HepG2 (cell line): Measurements from ENCODE around the gene ABCB10. TPM values are rescaled to one million over a fixed set of nuclear protein-coding genes. Genes with fewer than 3 reads are reported as not detected.

Source experiments
- ATAC-seq: fragments of 200-7000 bp; cut with Tn5 transposase; 3 replicates; pipeline ENCODE4 v1.9.1; 2020; ENCODE audit warnings: mild to moderate bottlenecking, moderate library complexity
- BruUV-seq: library from RNA; stranded (reverse); fragments of 400-500 nt; replicated peaks from 2 replicates; lab custom pipeline; 2021; lab: Mats Ljungman, UMichigan
- CTCF ChIA-PET: fragments of 300-600 bp; formaldehyde crosslinking; extraction: SDS; loops from one replicate; lab custom pipeline; 2021; ENCODE audit warnings: low total read pairs, inconsistent platforms, low intra/inter-chr PET ratio; lab: Yijun Ruan, JAX
- POLR2A ChIA-PET: fragments of 350-600 bp; sonication (Branson Sonifier 250); formaldehyde crosslinking; loops from one replicate; lab custom pipeline; 2020; ENCODE audit warnings: antibody characterized with exemption, inconsistent platforms; lab: Yijun Ruan, JAX
- DNase-seq: peaks from one replicate; pipeline ENCODE4 v3.0.0-alpha.2; 2015; ENCODE audit warnings: low spot score
- FAIRE-seq: peaks from 3 replicates; lab custom pipeline; 2011; peaks lifted over from hg19 to GRCh38; lab: Jason Lieb, UNC
- H2AFZ ChIP-seq: one replicate; pipeline ENCODE4 v1.6.1; 2011; ENCODE audit warnings: low read length, inconsistent platforms
- H3K27ac ChIP-seq: fragments of 300-600 bp; 3 replicates; pipeline ENCODE4 v1.8.0; 2011; ENCODE audit warnings: mixed run types, mild to moderate bottlenecking, mixed read lengths, low read length, inconsistent platforms; ENCODE audit not compliant: insufficient read depth; ENCODE audit errors: extremely low read length
- H3K27me3 ChIP-seq, 2 experiments: fragments of 200-600 bp in 1 of 2; 2 replicates in 1 of 2; 3 replicates in 1 of 2; pipeline versions ENCODE4 v1.6.0 to v1.8.0; 2011; ENCODE audit warnings: low read length in 2 of 2, mild to moderate bottlenecking in 2 of 2, moderate library complexity in 2 of 2, inconsistent platforms in 1 of 2; ENCODE audit not compliant: insufficient read depth in 2 of 2, control insufficient read depth in 1 of 2
- H3K36me3 ChIP-seq, 2 experiments: fragments of 200-600 bp in 1 of 2; replicated peaks in 1 of 2; 2 replicates in 1 of 2; 3 replicates in 1 of 2; pipeline versions ENCODE4 v1.5.1 to v1.8.0; 2011; ENCODE audit warnings: low read length in 2 of 2, inconsistent platforms in 1 of 2; ENCODE audit not compliant: insufficient read depth in 2 of 2, control insufficient read depth in 1 of 2
- H3K4me1 ChIP-seq: 2 replicates; pipeline ENCODE4 v1.5.1; 2012; ENCODE audit warnings: low read length, inconsistent platforms; ENCODE audit not compliant: insufficient read depth
- H3K4me2 ChIP-seq: 2 replicates; pipeline ENCODE4 v1.6.0; 2011; ENCODE audit warnings: low read depth, low read length, inconsistent platforms
- H3K4me3 ChIP-seq, 3 experiments: fragments of 200-600 bp in 1 of 3; sonication (generic), shearing (Covaris generic) in 1 of 3; replicated peaks in 1 of 3; 2 replicates each; pipeline ENCODE4 v1.5.1; 2011 to 2016; ENCODE audit warnings: low read length in 3 of 3, inconsistent platforms in 2 of 3, low read depth in 2 of 3, mild to moderate bottlenecking in 2 of 3, control low read depth in 1 of 3, mixed read lengths in 1 of 3; ENCODE audit not compliant: insufficient read depth in 1 of 3
- H3K79me2 ChIP-seq: one replicate; pipeline ENCODE4 v1.6.1; 2011; ENCODE audit warnings: low read length, inconsistent platforms; ENCODE audit not compliant: insufficient read depth
- H3K9ac ChIP-seq: 2 replicates; pipeline ENCODE4 v1.6.0; 2011; ENCODE audit warnings: mild to moderate bottlenecking, low read depth, low read length, inconsistent platforms; ENCODE audit not compliant: insufficient read depth
- H3K9me3 ChIP-seq: 2 replicates; pipeline ENCODE4 v1.5.1; 2012; ENCODE audit warnings: mild to moderate bottlenecking, low read length
- H4K20me1 ChIP-seq: 2 replicates; pipeline ENCODE4 v1.6.0; 2011; ENCODE audit warnings: inconsistent platforms, mild to moderate bottlenecking, low read length, moderate library complexity; ENCODE audit not compliant: insufficient read depth
- CHCHD3 ChIP-seq: sonication (generic); formaldehyde crosslinking; IDR thresholded peaks from 2 replicates; pipeline ENCODE4 v1.8.0; 2022; ENCODE audit warnings: mild to moderate bottlenecking, missing genetic modification reagents, moderate library complexity
- PCBP2 ChIP-seq: fragments of 200-400 bp; formaldehyde crosslinking; optimal IDR thresholded peaks from 2 replicates; pipeline ENCODE3; 2018; ENCODE audit warnings: low read length, low read depth; ENCODE audit not compliant: poor library complexity, severe bottlenecking
- ZBTB39 ChIP-seq: sonication (generic); formaldehyde crosslinking; IDR thresholded peaks from 2 replicates; pipeline ENCODE4 v1.5.0; 2020; ENCODE audit warnings: missing genetic modification reagents
- ZNF121 ChIP-seq: sonication (generic); formaldehyde crosslinking; IDR thresholded peaks from 2 replicates; pipeline ENCODE4 v1.5.0; 2020; ENCODE audit warnings: mild to moderate bottlenecking, missing genetic modification reagents
- ZNF18 ChIP-seq: sonication (generic); formaldehyde crosslinking; IDR thresholded peaks from 2 replicates; pipeline ENCODE4 v1.8.0; 2022; ENCODE audit warnings: mild to moderate bottlenecking, missing genetic modification reagents; ENCODE audit not compliant: insufficient replicate concordance
- ZNF543 ChIP-seq: sonication (generic); formaldehyde crosslinking; IDR thresholded peaks from 2 replicates; pipeline ENCODE4 v1.4.0; 2020; ENCODE audit warnings: mild to moderate bottlenecking, missing genetic modification reagents
- WGBS: methylation state at CpG from one replicate; pipeline ENCODE4 v1.1.6; 2017; ENCODE audit warnings: low lambda C conversion rate; 5-methylcytosine and 5-hydroxymethylcytosine counted together
- in situ Hi-C: cut with HindIII; loops from 2 replicates; pipeline ENCODE4 v1.10.0; 2017; ENCODE audit warnings: low pct_unique_long_range_greater_than_20kb; ENCODE audit not compliant: extremely low pct_ligation_motif_present
- intact Hi-C: fragments of 100-400 bp; cut with micrococcal nuclease; formaldehyde crosslinking; loops from one replicate; pipeline ENCODE4 v1.10.0; 2022; ENCODE audit not compliant: unreplicated experiment
- polyA plus RNA-seq, 8 experiments: library from polyadenylated mRNA; depleted of rRNA in 3 of 8; stranded (reverse) in 7 of 8; unstranded in 1 of 8; fragments of >200 nt; fragmentation: Illumina TruSeq in 4 of 8; extraction: Trizol in 4 of 8; gene quantifications; 2 replicates each; pipeline versions ENCODE4 v1.2.1 to v1.2.3, GENCODE V29; 2011 to 2016; ENCODE audit warnings: low read depth in 4 of 8, missing spikeins in 1 of 8, mixed read lengths in 1 of 8; ENCODE audit not compliant: insufficient read depth in 1 of 8
- total RNA-seq, 5 experiments: library from RNA; depleted of rRNA; stranded (reverse); fragments of >200 nt; fragmentation: Illumina TruSeq; extraction: Trizol; gene quantifications; 2 replicates each; pipeline ENCODE4 v1.2.3, GENCODE V29; 2016; ENCODE audit warnings: low read depth in 1 of 5

Gene ABCB10
- total and polyA plus RNA-seq, 2 of the 13 experiments (the other 11 are each of a cell fraction or from before 2014, with no cell fraction given), result 11.2 to 28.9 TPM

DNA sequence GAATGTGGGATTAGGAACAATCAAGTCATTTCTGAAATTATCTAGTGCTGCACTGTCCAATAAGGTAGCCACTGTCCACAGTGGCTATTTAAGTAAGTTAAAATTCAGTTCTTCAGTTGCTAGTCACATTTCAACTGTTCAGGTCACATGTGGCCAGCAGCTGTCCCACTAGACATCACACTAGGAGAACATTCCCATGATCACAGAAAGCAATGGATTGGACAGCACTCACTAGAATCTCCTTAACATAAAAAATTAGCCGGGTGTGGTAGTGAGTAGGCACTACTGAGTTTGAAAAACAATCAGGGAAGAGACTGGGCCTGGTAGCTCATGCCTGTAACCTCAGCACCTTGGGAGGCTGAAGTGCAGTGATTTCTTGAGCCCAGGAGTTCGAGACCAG lies 84.0 kb downstream of the ABCB10 start (continued):
- TF ChIP-seq ZBTB39, result no peak
- TF ChIP-seq PCBP2, result no peak
- TF ChIP-seq CHCHD3, result no peak
- no peak for TF ChIP-seq ZNF18 (CRISPR knock-in tag)

DNA sequence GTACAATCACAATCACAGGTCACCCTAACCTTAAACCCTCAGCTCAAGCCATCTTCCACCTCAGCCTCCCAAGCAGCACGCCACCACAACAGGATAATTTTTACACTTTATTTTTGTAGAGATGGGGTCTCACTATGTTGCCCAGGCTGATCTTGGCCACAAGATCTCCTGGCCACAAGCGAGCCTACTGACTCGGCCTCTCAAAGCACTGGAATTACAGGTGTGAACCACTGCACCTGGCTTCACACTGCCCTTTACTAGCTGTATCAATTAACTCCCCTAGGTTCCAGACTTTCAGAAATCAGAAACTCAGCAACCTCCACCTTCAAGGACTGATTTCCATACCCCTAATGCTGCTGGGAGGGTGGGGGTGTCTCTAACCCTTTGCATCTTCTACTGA lies 87.3 kb downstream of the ABCB10 start:
- TF ChIP-seq ZNF543, result no peak
- TF ChIP-seq ZNF121 (CRISPR knock-in tag), result 0 out of 2 replicates have a peak, but pooled peaks have one; percentile 15
- H3K27ac ChIP-seq, result no peak overlapping the region
- BruUV-seq, result no TSS peak
- in situ Hi-C loops, result no loop called here
- H3K4me2 ChIP-seq, result no peak overlapping the region
- no peaks in the 10 kb centered on the region for H3K4me1 ChIP-seq
- no peaks in the 10 kb centered on the region; a peak in 1 of 5 replicates for H3K27me3 ChIP-seq
- no peak overlapping the region for H3K9ac ChIP-seq
- H3K79me2 ChIP-seq, result no peaks in the 10 kb centered on the region
- CTCF ChIA-PET, result no interaction called here
- FAIRE-seq (no peak), ATAC-seq (no peak), DNase-seq (no peak)
- no peaks in the 10 kb centered on the region for H4K20me1 ChIP-seq
- WGBS, result 100% methylated on average over 3 of the region's 3 CpGs
- H3K36me3 ChIP-seq, result peaks cover 18 to 56% of the 10 kb centered on the region in 2 experiments; a peak in 4 of 5 replicates
- intact Hi-C loops, result no loop called here
- no peak overlapping the region for H3K4me3 ChIP-seq
- POLR2A ChIA-PET, result no interaction called here
- no peak overlapping the region for H2AFZ ChIP-seq
- H3K9me3 ChIP-seq, result no peaks in the 10 kb centered on the region
